NB4 (cell line): ENCODE measurements around the gene CLRN3.

ENCODE experiments used
- MAX ChIP-seq: IDR thresholded peaks from 2 replicates; pipeline ENCODE4 v1.6.1; 2011; ENCODE audit warnings: low read depth, low read length
- POLR2A ChIP-seq: IDR thresholded peaks from 2 replicates; pipeline ENCODE4 v1.6.1; 2011; ENCODE audit warnings: mild to moderate bottlenecking; ENCODE audit not compliant: insufficient read length; ENCODE audit errors: extremely low read depth
- TF ChIP-seq, protein P1 (sequence below): IDR thresholded peaks from one replicate; pipeline ENCODE4 v1.5.1; 2012; ENCODE audit warnings: low read depth, low read length

DNA sequence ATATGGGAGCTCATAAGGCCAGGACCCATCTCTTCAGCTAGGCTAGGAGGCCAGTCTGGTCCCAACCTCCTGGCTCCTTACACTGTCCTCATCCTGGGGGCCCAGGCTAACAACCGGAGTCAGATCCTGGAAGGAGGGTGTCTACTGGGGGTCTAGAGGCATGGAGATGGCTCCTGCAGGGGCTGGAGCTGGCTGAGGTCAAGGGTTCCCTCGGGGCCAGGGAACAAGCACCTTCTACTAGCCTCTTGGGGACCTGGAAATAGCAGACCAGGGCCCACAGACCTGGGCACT, 37.2 kb downstream of the CLRN3 start:
- TF ChIP-seq POLR2A (no peak), MAX (no peak)
- TF ChIP-seq, protein P1, sequence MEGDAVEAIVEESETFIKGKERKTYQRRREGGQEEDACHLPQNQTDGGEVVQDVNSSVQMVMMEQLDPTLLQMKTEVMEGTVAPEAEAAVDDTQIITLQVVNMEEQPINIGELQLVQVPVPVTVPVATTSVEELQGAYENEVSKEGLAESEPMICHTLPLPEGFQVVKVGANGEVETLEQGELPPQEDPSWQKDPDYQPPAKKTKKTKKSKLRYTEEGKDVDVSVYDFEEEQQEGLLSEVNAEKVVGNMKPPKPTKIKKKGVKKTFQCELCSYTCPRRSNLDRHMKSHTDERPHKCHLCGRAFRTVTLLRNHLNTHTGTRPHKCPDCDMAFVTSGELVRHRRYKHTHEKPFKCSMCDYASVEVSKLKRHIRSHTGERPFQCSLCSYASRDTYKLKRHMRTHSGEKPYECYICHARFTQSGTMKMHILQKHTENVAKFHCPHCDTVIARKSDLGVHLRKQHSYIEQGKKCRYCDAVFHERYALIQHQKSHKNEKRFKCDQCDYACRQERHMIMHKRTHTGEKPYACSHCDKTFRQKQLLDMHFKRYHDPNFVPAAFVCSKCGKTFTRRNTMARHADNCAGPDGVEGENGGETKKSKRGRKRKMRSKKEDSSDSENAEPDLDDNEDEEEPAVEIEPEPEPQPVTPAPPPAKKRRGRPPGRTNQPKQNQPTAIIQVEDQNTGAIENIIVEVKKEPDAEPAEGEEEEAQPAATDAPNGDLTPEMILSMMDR: no peak
